GM19372 (cell line): ENCODE data around the gene LDLRAD3.
"Not testable (repeated sequence)": the region's sequence is repeated elsewhere in the genome, so short reads cannot be mapped to it uniquely, and the experiment has no call there.

Experiments used
- ATAC-seq: cut with Tn5 transposase; IDR thresholded peaks from one replicate; pipeline ENCODE4 v1.9.1; 2021; ENCODE audit warnings: mild to moderate bottlenecking, low read depth, moderate library complexity; ENCODE audit not compliant: unreplicated experiment

Gene LDLRAD3

DNA sequence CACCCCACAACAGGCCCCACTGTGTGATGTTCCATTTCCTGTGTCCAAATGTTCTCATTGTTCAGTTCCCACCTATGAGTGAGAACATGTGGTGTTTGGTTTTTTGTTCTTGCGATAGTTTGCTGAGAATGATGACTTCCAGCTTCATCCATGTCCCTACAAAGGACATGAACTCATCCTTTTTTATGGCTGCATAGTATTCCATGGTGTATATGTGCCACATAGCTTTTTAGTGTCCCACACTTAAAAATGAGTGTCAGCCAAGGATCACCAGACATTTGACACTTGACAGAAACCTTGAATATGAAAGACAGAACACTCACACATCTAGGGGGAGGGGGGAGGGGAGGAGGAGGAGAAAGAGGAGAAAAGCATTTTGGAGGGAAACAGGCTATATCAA, 245.9 kb downstream of the LDLRAD3 start:
- ATAC-seq = not testable (repeated sequence)

DNA sequence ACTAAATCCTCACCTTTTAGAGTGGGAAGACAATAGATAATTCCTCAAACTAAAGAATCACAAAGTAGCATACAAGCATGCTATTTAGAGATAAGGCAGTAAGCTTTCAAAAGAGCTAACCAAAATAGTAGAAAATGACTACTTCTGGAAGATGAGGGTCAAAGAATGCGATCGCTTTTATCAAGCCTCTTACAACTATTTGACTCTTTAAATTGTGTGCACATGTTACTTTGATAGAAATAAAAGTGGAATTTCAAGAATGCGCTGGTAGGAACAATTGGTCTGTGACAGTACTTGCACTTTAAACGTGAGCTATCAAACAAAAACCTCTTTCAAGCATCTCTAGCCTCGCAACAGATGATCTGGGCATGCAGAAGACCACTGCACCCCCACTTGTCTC, 248.1 kb downstream of the LDLRAD3 start:
- no peak for ATAC-seq

DNA sequence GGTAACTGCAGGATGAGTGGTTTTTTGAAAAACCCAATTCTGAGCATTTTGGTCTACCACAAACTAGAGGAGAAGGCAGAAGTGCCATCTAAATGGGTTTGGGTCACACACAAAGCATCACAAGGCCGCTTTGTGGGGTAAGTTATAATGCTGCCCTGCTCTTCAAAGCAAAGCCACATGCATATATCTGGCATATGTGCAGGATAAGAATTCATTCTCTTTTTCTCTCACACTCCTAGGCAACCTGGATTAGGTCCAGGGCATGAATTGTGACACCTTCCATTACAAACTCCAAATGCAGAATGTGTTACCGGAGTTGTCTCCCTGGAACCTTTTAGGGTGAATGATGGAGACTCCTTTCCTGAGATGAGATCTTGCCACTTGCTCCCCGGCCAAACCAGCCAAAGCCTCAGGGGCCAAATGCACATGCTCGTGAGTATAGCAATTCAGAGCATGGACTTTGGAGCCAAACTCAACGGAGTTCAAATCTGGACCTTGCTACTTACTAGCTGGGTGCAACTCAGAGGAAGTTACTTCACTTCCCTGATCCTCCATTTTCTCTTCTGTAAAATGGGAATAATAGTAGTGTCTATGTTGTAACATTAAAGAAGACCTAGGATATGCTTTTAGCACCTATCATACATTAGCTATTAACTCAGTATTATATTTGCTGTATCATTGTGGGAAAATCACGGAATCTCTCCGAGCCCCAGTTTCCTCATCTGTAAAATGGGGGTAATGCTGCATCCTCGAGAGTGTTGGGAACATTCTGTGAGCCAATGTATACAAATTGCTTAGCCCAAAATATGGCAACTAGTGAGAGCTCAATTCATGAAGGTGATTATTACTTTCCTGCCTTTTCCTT, 248.8 kb downstream of the LDLRAD3 start:
- no peak for ATAC-seq

DNA sequence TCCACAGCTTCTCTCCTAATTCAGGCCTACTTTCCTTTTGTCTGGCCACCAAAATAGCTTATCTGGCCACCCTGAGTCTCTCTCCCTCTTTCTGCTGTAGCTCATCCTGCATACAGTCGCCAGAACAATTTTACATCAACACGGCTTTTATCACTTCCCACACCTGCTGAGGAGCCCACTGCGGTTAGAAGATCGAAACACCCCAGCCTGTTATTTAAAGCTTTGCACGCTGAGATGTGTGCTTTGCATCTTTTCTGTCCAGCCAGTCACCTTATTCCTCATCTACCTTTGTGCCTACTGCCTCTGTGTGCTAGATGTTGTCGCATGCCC, 249.4 kb downstream of the LDLRAD3 start:
- ATAC-seq = no peak

DNA sequence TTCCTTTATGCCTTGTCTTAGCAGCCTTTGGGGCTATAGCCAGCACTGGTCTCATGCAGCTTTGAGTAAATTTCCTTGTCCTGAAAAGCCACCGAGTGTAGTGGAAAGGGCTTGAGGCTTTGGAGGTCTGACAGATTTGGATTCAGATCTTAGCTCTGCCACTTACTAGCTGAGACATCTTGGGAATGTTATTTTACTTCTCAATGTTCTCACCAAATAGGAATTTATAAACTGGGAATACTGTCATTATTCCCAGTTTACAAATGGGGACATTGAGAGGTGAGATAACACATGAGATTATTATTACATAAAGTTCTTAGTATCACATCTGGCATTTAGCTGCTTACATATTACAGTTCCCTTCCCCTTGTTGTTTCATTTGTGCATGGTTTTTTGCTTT, 249.9 kb downstream of the LDLRAD3 start:
- ATAC-seq = no peak

DNA sequence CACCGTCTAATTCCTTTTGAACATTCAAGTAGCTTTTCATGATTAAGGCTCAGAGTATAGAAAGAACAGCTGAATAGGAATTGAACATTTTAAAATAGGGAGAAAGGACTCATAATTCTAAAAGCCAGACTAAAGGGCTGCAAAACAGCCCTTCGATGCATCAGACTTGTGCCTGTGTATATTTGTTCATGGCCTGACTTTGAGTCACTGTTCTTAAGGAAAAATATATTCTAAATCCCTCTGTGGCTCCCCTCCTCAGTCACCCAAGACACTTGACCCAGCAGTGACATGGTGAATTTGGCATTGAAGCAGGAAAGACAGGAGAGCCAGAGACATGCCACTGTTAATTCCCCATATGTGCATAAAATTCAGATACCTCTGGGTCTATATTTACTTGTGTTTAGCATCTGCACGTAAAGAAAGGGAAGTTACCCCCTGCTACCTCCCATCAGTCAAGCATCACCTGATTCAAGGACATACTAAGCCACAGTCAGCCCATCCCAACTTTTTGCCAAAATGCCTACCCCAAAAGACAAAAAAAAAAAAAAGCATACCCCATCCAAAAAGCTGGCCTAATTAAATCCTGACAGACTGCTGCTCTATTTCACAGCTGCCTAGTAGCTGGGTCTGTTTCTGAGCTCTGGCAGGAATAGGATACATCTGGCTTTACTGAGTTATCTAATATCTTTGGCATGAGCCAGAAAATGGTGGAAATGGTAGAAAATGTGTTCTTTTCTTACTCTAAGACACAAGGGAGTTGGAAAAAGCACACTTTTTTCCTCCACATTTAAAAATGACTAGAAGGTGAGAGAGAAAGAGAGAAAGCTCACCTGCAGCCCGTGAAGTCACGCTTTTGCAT, 251.9 kb downstream of the LDLRAD3 start:
- ATAC-seq = no peak

DNA sequence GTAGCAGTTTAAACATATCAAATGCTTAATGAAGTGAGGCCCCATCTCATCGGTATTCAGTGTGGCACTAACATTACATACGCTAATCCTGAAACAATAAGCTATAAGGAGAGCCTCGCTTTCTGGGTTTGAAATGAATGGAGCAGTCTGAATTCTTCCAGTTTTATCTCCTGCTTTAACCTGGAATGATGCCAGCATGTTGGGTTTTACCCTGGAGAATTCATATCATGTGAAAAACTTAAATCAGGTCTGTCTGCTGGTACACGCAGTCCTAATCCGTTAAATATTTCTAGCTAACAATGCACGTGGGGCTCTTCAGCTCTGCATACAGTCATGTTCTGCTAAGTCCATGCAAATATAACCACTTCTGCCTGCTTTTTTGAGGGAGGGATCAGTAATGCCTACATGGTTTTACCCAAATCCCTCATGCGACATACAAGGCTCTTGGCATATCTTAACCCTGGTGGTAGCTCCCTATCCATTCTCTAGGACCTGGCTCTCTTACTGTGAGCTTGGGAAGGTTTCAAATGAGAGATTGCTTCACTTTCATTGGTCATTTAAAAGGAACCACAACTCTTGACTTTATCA, 252.6 kb downstream of the LDLRAD3 start:
- no peak for ATAC-seq

DNA sequence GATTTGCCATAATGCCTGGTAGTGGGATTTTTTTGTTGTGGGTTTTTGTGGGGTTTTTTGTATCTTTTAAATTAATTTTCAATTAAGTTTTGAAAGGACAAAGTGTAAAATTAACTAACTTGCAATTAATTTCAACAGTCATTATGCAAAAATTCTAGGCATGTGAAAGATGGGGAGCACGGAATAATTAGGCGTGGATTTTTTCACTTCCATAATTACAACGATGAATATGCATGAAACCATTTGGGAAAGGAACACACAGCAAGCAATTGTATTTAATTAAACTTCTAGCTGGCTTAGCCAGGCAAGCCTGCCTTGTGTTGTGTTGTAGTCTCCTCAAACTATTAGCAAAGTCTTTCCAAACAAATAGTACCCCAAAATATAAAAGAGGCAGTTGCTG, 257.5 kb downstream of the LDLRAD3 start:
- ATAC-seq = no peak

DNA sequence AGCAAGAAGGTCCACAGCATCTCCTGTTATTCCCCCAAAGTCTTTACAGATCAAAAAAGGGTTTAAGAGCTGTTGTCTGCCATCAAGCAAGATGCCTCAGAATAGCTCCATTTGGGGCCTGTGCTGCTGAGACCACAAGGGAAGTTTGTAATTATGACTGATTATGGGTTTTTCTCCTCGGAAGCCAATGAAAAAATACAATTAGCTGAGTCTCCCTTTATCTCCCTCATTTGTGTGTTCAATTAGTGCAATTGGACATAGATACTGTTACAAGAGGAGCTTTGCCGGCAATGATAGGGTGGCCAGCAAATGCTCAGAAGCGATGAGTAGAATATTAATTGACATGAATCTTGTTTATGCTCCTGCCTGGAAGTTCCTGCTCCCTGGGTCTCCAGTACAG, 261.7 kb downstream of the LDLRAD3 start:
- no peak for ATAC-seq

DNA sequence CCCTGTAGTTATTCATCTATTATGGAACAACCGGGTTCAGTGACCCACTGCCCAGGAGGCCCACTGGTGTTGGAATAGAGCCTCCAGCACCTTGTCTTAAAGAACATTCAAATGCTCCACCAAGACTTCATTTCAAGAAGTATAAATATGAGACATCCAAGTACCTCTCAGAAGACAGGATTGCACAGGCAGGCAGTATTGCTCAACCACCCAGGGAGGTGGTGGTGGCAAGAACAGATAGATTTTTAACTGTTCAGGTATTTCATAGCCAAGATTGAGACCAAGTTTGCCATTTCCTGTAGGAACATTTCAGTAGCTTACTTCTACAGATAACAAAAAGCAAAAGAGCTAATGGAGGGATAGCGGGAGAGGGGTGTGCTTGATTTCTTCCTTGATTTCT, 266.7 kb downstream of the LDLRAD3 start:
- ATAC-seq = no peak

DNA sequence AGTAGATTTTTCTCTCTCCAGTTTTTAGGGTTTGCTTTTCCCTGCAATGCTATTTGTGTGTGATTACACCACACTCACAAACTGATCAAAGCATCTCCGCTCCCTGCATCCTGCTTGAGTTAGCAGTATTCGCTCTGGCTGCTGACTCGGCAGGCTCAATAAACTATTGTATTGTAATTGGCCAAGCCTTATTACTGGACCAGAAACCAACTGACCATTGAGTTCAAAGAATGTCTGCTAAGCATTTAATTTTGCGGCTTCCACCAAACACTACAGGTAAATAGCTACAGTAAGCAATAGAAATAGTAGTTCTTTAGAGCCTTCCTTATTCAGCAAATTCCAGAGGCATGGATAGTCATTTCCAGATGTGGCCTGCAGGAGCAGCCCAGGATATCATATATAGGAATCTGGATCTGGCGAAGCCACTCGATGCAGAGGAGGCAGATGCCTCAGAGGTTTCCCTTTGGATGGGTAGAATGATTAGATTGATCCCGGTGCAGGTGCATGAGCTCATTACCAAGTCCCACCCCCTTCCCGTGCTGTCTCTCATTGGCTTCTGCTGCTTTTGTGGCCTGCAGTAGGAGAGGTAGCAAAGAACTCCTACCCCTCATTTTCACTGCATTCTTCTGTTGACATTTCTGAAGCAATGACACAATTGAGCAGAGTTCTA, 268.0 kb downstream of the LDLRAD3 start:
- ATAC-seq = no peak

DNA sequence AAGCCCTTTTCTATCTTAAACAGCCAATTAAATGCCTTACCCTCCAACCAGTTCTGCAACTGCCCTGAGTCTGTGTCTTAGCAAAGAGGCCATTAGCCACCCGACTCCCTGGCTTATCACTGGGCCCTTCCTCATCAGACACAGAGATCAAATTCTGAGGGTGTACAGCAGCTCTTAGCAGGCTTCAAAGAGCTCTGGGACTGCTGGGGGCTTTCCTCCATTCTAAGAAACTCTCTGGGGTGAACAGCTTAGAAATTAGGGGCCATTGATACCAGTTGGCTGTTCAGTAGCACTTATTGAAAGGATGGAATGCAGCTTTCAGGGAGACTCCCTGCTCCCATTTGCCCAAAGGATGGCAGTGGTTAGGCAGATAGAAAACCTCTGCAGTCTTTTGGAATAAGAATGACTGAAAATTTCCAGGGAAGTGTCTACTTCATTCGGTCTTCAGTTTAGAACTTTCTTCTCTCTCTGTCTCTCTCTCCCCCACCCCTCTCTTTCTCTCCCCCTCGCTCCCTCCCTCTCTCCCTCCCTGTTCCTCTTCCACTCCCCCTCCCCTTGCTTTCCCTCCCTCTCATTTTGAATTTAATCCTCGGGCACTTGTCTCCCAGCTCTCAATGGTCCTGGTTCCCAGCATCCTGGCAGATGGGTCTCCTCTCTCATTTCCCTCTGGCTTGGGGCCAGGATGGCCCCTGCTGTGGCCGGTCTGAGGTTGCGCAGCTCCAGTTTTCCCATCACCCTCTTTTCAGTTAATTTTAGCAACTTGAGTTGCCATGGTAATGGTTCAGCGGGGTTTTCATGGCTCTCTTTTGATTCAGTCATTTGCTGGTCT, 268.9 kb downstream of the LDLRAD3 start:
- no peak for ATAC-seq

DNA sequence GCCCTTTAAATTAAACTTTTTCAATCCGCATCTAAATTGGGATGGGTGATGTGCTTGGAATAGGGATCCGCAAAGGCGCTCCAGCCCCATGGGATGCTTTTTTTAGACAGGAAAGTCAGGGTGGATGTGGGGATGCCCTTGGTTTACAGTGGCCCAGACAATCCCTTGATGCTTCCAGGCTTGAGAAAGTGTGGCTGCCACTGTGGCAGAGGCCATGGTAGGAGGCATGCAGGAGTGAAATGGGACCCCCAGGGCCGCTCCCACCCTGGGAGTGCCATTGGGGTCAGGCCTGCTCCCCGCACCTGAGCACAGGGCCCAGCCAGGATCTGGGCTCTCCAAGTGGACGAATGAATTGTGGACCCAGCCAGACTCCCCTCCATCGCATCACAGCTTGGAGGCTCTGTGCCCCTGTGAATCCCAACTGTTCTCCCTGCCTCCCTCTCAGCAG, 269.6 kb downstream of the LDLRAD3 start:
- ATAC-seq = no peak

DNA sequence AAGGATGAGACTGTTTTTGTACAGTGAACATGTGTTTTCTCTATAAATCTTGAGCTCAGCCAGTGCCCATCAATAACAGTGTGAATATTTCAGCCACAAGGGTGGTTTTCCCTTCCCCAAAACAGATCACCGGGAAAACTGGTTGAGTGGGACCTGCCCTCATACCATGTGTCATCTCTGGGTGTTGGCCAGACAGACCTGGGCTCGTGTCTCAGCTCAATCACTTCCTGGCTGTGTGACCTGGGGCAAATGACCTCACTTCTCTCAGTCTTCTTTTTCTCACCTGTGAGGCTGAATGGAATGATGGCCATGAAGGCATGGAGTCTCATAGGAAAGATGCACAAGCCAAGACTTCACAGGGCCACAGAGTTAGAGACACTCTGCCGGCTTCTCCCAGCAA, 270.6 kb downstream of the LDLRAD3 start:
- ATAC-seq = no peak

DNA sequence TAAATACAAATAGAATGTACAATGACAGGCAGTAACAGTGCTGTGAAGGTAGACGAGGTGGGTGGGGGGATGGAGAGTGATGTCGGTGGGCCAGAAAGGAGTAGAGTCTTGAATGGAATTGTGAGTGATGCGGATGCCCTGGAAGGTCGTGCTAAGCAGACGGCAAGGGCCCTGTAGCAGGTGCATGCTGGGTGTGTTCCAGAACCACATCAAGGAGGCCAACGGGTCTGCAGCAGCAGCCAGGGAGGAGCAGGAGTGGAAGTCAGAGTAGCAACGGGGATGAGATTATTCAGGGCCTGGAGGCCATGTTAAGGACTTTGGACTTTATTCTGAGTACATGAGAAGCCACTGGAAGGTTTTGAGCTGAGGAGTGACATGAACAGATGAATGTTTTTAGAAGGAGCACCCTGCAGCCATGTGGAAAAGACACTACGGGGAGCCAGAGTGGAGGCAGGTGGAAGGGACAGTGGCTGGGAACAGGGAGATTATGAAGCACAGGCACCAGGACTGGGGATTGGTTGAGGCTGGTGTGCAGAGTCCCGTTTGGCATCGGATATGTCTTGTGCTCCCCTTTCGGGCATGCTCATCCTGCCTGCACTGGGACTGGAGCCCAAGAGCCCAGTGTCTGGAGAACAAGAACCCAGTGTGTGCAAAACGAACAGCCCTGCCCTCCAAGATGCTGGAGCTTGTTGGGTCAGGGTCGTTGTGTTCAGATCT, 271.3 kb downstream of the LDLRAD3 start:
- no peak for ATAC-seq

DNA sequence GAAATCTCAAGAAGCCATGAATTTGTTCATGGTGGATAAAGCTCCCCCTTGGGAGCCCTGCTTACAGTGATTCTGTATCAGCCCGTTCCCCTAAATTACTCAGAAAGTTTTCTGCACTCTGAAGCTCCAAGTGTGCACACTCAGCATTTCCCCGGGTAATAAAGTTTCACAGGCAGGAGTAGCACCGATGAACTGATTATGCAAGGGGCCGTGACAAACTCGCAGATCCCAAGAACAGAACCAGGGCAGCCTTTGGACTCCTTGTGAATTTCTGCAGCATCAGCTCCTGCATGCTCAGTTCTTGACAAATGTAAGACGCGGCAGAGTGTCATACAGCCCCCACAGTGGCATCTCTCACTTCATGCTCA, 271.8 kb downstream of the LDLRAD3 start:
- ATAC-seq = no peak

DNA sequence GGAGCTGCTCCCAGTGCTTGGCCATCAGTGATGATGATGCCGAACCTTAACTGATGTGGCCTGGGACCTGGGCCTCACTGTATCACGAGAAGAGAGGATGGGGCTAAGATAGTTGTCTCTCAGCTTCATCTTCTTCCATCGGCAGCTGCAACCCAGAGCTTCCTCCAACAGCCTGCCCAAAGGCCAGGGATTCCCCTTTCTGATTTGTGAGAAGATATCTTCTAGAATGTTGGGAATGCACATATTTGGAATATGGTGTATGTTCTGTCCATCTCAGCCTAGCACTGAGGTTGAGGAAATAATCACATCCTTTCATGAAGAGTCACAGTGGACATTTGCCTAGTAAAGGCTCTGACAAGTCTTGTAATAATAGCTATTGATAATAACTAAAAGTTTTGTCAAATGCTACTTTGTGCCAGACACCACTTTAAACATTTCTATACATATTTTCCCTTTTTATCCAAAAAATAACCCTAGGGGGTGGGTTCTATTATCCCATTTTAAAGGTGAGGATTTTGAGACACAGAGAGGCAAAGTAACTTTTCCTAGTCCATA, 272.3 kb downstream of the LDLRAD3 start:
- ATAC-seq = no peak

DNA sequence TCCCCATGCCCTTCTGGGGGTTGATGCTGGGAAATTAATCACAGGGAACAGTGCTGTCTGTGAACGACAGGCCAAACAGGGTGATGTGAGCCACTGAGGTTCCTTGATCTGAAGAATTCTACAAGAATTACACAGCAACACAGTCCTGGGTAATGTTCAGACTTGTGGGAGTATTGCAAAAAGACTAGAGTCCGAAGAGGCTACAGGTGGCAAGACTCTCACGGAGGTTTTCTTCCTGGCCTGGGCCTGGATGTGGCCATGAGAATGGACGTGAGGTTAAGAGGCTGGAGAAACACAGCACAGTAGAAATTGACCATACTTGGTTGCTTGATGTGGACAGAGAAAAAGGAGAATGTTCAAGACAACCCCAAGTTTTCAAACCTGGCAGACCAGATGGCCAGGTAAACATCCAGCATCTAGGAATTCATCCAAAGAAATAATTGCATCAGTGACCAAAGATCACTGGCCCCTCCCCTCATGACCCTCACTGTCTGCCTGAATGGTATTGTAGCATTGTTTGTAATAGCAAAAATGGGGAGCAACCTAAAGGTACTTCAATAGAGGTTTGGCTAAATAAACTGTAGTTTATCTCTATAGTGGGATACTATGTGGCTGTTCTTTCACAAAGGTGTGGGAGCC, 274.5 kb downstream of the LDLRAD3 start:
- no peak for ATAC-seq

DNA sequence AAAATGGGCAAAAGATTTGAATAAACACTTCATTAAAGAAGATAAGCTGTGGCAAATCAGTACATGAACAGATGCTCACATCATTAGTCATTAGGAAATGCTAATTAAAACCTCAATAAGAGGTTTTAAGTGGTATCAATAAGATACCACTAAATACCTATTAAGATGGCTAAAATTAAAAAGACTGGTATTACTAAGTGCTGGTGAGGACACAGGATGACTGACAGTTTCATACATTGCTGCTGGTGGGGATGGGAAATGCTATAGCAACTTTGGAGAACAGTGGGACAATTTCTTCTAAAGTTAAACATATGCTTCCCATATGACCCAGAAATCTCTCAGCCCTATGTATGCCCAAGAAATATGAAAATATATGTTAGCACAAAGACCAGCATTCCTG, 276.1 kb downstream of the LDLRAD3 start:
- ATAC-seq = no peak
